ENCODE results near the gene PRSS48.
"Not testable (repeated sequence)": the region's sequence is repeated elsewhere in the genome, so short reads cannot be mapped to it uniquely, and the experiment has no call there.

The PRSS48 gene

GRCh38 chr4:151266497-151266896 is 10.5 kb upstream of the PRSS48 start:
- Histone ChIP-seq H3K4me3 (ENCODE audit: low read length) (no peak overlapping the region), H3K36me3 (ENCODE audit: insufficient read depth, low read depth, low read length) (no peaks in the 10 kb centered on the region), H3K4me1 (ENCODE audit: insufficient read depth, low read length) (no peaks in the 10 kb centered on the region), H3K27me3 (ENCODE audit: insufficient read depth, low read length) (no peaks in the 10 kb centered on the region), H3K9me3 (ENCODE audit: insufficient read depth, low read depth, low read length) (no peaks in the 10 kb centered on the region), H3K27ac (ENCODE audit: low read length) (no peak overlapping the region), H3K9ac (ENCODE audit: low read depth, low read length) (no peak overlapping the region)

- Histone ChIP-seq H3K4me3 (ENCODE audit: low read length) (no peak overlapping the region), H3K27ac (ENCODE audit: low read length) (no peak overlapping the region), H3K4me1 (ENCODE audit: insufficient read depth, low read length) (no peaks in the 10 kb centered on the region), H3K36me3 (ENCODE audit: insufficient read depth, low read depth, low read length) (no peaks in the 10 kb centered on the region), H3K27me3 (ENCODE audit: insufficient read depth, low read length) (no peaks in the 10 kb centered on the region), H3K9me3 (ENCODE audit: insufficient read depth, low read depth, low read length) (no peaks in the 10 kb centered on the region), H3K9ac (ENCODE audit: low read depth, low read length) (no peak overlapping the region)
Observed at GRCh38 chr4:151267104-151267503, 9.9 kb upstream of the PRSS48 start.

GRCh38 chr4:151267822-151268535 is 9.0 kb upstream of the PRSS48 start:
- Histone ChIP-seq H3K27me3 (ENCODE audit: insufficient read depth, low read length) (no peaks in the 10 kb centered on the region), H3K36me3 (ENCODE audit: insufficient read depth, low read depth, low read length) (no peaks in the 10 kb centered on the region), H3K27ac (ENCODE audit: low read length) (no peak overlapping the region), H3K9me3 (ENCODE audit: insufficient read depth, low read depth, low read length) (no peaks in the 10 kb centered on the region), H3K9ac (ENCODE audit: low read depth, low read length) (no peak overlapping the region), H3K4me3 (ENCODE audit: low read length) (no peak overlapping the region), H3K4me1 (ENCODE audit: insufficient read depth, low read length) (peaks cover 2% of the 10 kb centered on the region; the same call in 1 of the 2 replicates)

GRCh38 chr4:151268905-151269304 is 8.1 kb upstream of the PRSS48 start:
- not testable (repeated sequence) for H3K4me3 ChIP-seq (ENCODE audit: low read length); H3K36me3 ChIP-seq (ENCODE audit: insufficient read depth, low read depth, low read length); H3K9me3 ChIP-seq (ENCODE audit: insufficient read depth, low read depth, low read length)

GRCh38 chr4:151284534-151285245 is 7.7 kb downstream of the PRSS48 start:
- H3K4me3 ChIP-seq (ENCODE audit: low read length) = peak overlapping the region; percentile 57
- no peaks in the 10 kb centered on the region for H3K9me3 ChIP-seq (ENCODE audit: insufficient read depth, low read depth, low read length)
- peak overlapping the region; percentile 58 for H3K27ac ChIP-seq (ENCODE audit: low read length)
- no peaks in the 10 kb centered on the region for H3K27me3 ChIP-seq (ENCODE audit: insufficient read depth, low read length)
- H3K4me1 ChIP-seq (ENCODE audit: insufficient read depth, low read length) = peaks cover 19% of the 10 kb centered on the region
- peak overlapping the region; percentile 56 for H3K9ac ChIP-seq (ENCODE audit: low read depth, low read length)
- no peaks in the 10 kb centered on the region for H3K36me3 ChIP-seq (ENCODE audit: insufficient read depth, low read depth, low read length)

More at GRCh38 chr4:151268905-151269304, 8.1 kb upstream of the PRSS48 start:
- H3K27me3 ChIP-seq (ENCODE audit: insufficient read depth, low read length); H3K27ac ChIP-seq (ENCODE audit: low read length); H3K9ac ChIP-seq (ENCODE audit: low read depth, low read length); H3K4me1 ChIP-seq (ENCODE audit: insufficient read depth, low read length): not testable (repeated sequence)

- H3K27me3 ChIP-seq (ENCODE audit: insufficient read depth, low read length) = no peaks in the 10 kb centered on the region
- H3K36me3 ChIP-seq (ENCODE audit: insufficient read depth, low read depth, low read length) = no peaks in the 10 kb centered on the region
- no peaks in the 10 kb centered on the region for H3K9me3 ChIP-seq (ENCODE audit: insufficient read depth, low read depth, low read length)
- no peak overlapping the region for H3K4me3 ChIP-seq (ENCODE audit: low read length)
- H3K9ac ChIP-seq (ENCODE audit: low read depth, low read length) = no peak overlapping the region
- no peak overlapping the region for H3K27ac ChIP-seq (ENCODE audit: low read length)
- H3K4me1 ChIP-seq (ENCODE audit: insufficient read depth, low read length) = peaks cover 17% of the 10 kb centered on the region
Observed at GRCh38 chr4:151287409-151287808, 10.4 kb downstream of the PRSS48 start.

DNA sequence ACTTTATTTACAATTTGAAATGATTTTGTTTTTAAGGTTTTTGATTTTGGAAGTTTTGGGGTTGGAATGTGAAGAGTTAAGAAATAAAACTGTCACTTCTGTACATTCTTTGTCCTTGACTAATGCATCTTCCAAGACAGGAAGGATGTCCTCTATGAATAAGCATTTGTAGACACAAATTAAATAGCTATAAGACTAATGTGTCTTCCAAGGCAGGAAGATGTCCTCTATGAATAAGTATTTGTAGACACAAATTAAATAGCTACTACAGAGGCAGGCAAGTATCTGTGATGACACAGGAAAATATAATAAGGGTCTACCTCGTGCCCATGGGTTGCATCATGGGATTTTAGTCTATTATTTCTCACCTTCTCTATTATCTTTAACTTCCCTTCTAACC is 14.5 kb downstream of the PRSS48 start:
- Histone ChIP-seq H3K4me1 (ENCODE audit: insufficient read depth, low read length) (peaks cover 10% of the 10 kb centered on the region), H3K4me3 (ENCODE audit: low read length) (no peak overlapping the region), H3K27ac (ENCODE audit: low read length) (no peak overlapping the region), H3K27me3 (ENCODE audit: insufficient read depth, low read length) (no peaks in the 10 kb centered on the region), H3K9me3 (ENCODE audit: insufficient read depth, low read depth, low read length) (no peaks in the 10 kb centered on the region), H3K9ac (ENCODE audit: low read depth, low read length) (no peak overlapping the region), H3K36me3 (ENCODE audit: insufficient read depth, low read depth, low read length) (no peaks in the 10 kb centered on the region)

- no peak overlapping the region for H3K27ac ChIP-seq (ENCODE audit: low read length)
- H3K9ac ChIP-seq (ENCODE audit: low read depth, low read length) = no peak overlapping the region
- H3K4me3 ChIP-seq (ENCODE audit: low read length) = no peak overlapping the region
- no peaks in the 10 kb centered on the region for H3K9me3 ChIP-seq (ENCODE audit: insufficient read depth, low read depth, low read length)
- no peaks in the 10 kb centered on the region for H3K27me3 ChIP-seq (ENCODE audit: insufficient read depth, low read length)
- peaks cover 12% of the 10 kb centered on the region for H3K4me1 ChIP-seq (ENCODE audit: insufficient read depth, low read length)
- H3K36me3 ChIP-seq (ENCODE audit: insufficient read depth, low read depth, low read length) = no peaks in the 10 kb centered on the region
Observed at GRCh38 chr4:151292038-151292437, 15.1 kb downstream of the PRSS48 start.

DNA sequence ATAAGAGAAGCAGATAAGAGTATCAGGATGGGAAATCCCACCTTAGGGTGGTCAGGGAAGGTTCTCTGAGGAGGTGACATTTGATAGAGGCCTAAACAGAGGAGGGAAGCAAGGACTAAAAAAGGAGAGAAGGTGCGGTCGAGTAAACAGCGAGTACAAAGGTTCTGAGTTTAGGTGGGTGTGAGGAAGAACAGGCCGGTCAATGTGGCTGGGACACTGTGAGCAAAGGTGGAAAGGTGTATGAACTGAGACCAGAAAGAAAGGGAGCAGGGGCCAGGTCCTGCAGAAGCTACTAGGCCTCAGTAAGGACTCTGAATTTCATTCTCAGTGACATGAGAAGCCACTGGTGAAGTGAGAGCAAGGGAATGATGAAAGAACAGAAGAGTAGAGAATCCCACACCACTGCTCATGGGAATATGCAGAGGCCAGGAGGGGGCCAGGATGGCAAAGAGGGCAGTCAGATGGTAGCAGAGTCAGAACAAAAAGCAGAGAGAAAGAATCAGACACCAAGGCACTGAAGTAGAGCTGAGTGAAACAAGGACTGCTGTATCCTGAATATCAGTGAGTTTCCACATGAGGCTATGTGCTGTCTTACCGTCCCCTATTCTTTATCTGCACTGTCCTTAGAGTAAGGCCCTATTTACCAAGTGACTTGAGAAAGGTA is 18.0 kb downstream of the PRSS48 start:
- no peaks in the 10 kb centered on the region for H3K27me3 ChIP-seq (ENCODE audit: insufficient read depth, low read length)
- no peaks in the 10 kb centered on the region for H3K9me3 ChIP-seq (ENCODE audit: insufficient read depth, low read depth, low read length)
- no peak overlapping the region for H3K27ac ChIP-seq (ENCODE audit: low read length)
- peaks cover 12% of the 10 kb centered on the region for H3K4me1 ChIP-seq (ENCODE audit: insufficient read depth, low read length)
- H3K4me3 ChIP-seq (ENCODE audit: low read length) = no peak overlapping the region
- H3K36me3 ChIP-seq (ENCODE audit: insufficient read depth, low read depth, low read length) = no peaks in the 10 kb centered on the region
- peak overlapping the region; percentile 39; the same call in 1 of the 2 replicates for H3K9ac ChIP-seq (ENCODE audit: low read depth, low read length)

DNA sequence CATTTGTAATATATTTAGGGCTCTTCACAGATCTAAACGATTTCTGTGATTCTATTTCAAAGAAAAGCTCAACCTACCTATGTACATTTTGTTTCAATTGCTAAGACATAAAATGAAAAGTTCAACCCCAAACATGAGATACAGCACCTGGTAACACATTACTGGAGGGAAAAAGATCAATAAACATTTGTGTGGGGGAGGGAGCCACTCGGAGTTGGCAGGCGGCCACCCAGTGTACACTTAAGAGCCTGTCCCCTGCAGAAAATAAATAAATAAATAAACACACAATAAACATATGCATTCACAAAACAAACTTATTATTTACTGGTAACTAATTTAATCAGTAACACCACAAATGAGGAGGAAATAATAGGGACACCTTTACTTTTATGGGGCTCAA is 19.3 kb downstream of the PRSS48 start:
- Histone ChIP-seq H3K27me3 (ENCODE audit: insufficient read depth, low read length) (no peaks in the 10 kb centered on the region), H3K9ac (ENCODE audit: low read depth, low read length) (no peak overlapping the region), H3K27ac (ENCODE audit: low read length) (no peak overlapping the region), H3K4me3 (ENCODE audit: low read length) (no peak overlapping the region), H3K9me3 (ENCODE audit: insufficient read depth, low read depth, low read length) (no peaks in the 10 kb centered on the region), H3K4me1 (ENCODE audit: insufficient read depth, low read length) (peaks cover 12% of the 10 kb centered on the region), H3K36me3 (ENCODE audit: insufficient read depth, low read depth, low read length) (no peaks in the 10 kb centered on the region)

DNA sequence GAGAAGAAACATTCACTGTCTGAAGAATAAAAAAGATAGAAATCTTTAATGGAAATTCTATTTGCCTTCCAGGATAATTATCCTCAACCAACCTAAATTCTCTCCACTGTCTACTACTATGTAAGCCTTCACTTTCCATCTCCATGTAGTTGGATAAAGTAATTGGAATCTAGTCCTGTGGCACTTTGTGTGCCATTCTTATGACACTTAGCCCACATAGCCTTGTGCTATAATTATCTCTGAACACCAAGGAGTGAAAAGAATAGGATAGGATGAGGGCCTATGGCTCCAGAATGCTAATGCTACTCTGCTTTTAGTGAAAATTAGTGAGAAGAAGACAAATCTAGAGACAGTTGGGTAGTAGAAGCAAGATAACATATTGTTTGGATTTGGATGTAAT is 20.2 kb downstream of the PRSS48 start:
- Histone ChIP-seq H3K9ac (ENCODE audit: low read depth, low read length) (no peak overlapping the region), H3K4me1 (ENCODE audit: insufficient read depth, low read length) (peaks cover 12% of the 10 kb centered on the region)

GRCh38 chr4:151302432-151302831 is 25.5 kb downstream of the PRSS48 start:
- Histone ChIP-seq H3K9me3 (ENCODE audit: insufficient read depth, low read depth, low read length) (no peaks in the 10 kb centered on the region), H3K9ac (ENCODE audit: low read depth, low read length) (no peak overlapping the region), H3K4me1 (ENCODE audit: insufficient read depth, low read length) (peaks cover 16% of the 10 kb centered on the region; the same call in 1 of the 2 replicates), H3K4me3 (ENCODE audit: low read length) (no peak overlapping the region), H3K27me3 (ENCODE audit: insufficient read depth, low read length) (no peaks in the 10 kb centered on the region), H3K36me3 (ENCODE audit: insufficient read depth, low read depth, low read length) (no peaks in the 10 kb centered on the region), H3K27ac (ENCODE audit: low read length) (no peak overlapping the region)

More for the DNA sequence above, 20.2 kb downstream of the PRSS48 start:
- Histone ChIP-seq H3K4me3 (ENCODE audit: low read length) (no peak overlapping the region), H3K27me3 (ENCODE audit: insufficient read depth, low read length) (no peaks in the 10 kb centered on the region), H3K36me3 (ENCODE audit: insufficient read depth, low read depth, low read length) (no peaks in the 10 kb centered on the region), H3K9me3 (ENCODE audit: insufficient read depth, low read depth, low read length) (no peaks in the 10 kb centered on the region), H3K27ac (ENCODE audit: low read length) (no peak overlapping the region)

Data from iPS-20b (cell line).